Pancreas (tissue), 10 donors: ENCODE results near the gene DIP2C. TPM values are rescaled to one million over a fixed set of nuclear protein-coding genes. Genes with fewer than 3 reads are reported as not detected.

Experiments used
- ATAC-seq, 4 donors: fragments of 200-7000 bp; cut with Tn5 transposase; one replicate each; pipeline versions ENCODE4 v1.8.0 to v1.9.1; 2020; ENCODE audit warnings: mild to moderate bottlenecking in 4 of 4, moderate library complexity in 4 of 4
- DNase-seq, 6 donors: peaks; one replicate each; pipeline ENCODE4 v3.0.0-alpha.2; 2020
- FAIRE-seq: peaks from 2 replicates; lab custom pipeline; 2012; peaks lifted over from hg19 to GRCh38; lab: Jason Lieb, UNC
- H3K27ac ChIP-seq, 4 donors: fragments of 200-600 bp; sonication (generic); 1 replicate in 3 of 4; 2 replicates in 1 of 4; pipeline versions ENCODE4 v1.5.0 to v1.8.0; 2020
- H3K27me3 ChIP-seq, 4 donors: fragments of 200-600 bp; one replicate each; pipeline ENCODE4 v1.8.0; 2021
- H3K36me3 ChIP-seq, 3 donors: fragments of 200-600 bp; sonication (generic) in 1 of 3; one replicate each; pipeline versions ENCODE4 v1.5.0 to v1.8.0; 2020 to 2021
- H3K4me1 ChIP-seq, 3 donors: fragments of 200-600 bp; one replicate each; pipeline ENCODE4 v1.8.0; 2021
- H3K4me3 ChIP-seq, 4 donors: fragments of 200-600 bp; sonication (generic) in 2 of 4; one replicate each; pipeline versions ENCODE4 v1.5.0 to v1.8.0; 2020 to 2021
- H3K9me3 ChIP-seq, 4 donors: fragments of 200-600 bp; one replicate each; pipeline ENCODE4 v1.8.0; 2021
- CTCF ChIP-seq, 4 donors: fragments of 200-600 bp; sonication (generic) in 3 of 4; IDR thresholded peaks; one replicate each; pipeline versions ENCODE4 v1.5.0 to v1.8.0; 2021; ENCODE audit warnings: antibody characterized with exemption in 4 of 4
- WGBS, 2 donors: extraction: QIAGEN DNeasy Blood & Tissue Kit; methylation state at CpG; one replicate each; pipeline ENCODE4 v1.1.7; 2013; 5-methylcytosine and 5-hydroxymethylcytosine counted together
- intact Hi-C, 3 donors: fragments of 100-400 bp; cut with DNase I; formaldehyde crosslinking; loops; one replicate each; pipeline versions ENCODE4 v1.11.1 to v1.14.2; 2022
- polyA plus RNA-seq, 2 donors: library from polyadenylated mRNA; stranded (reverse); fragments of 200-250 nt; gene quantifications; one replicate each; pipeline ENCODE4 v1.2.3, GENCODE V29; 2013
- total RNA-seq, 6 donors: library from RNA; stranded (reverse); fragmentation: NEBNext Ultra II Directional in 4 of 6; extraction: Animal tissue kit (Norgen Biotek cat#: 25700) in 4 of 6; gene quantifications; one replicate each; pipeline versions ENCODE4 v1.2.1 to v1.2.4, GENCODE V29; 2021 to 2023
- donor health status: healthy with polysubstance abuse.
- donor health status: DM: no; HTN: no; CAD: no; lungs with moderate emphysema.
- donor health status: DM: no; HTN: no; CAD: no.
- donor health status: control.
- donor health status: control.
- donor health status: Bipolar disorder and iron deficiency.
- donor health status: DM: yes; HTN: yes; CAD: no.
- donor health status: DM: no; HTN: no; CAD: no.
- donor health status: DM: no; HTN: no; CAD: no.
- donor health status: DM: yes; HTN: yes; CAD: no.

Gene DIP2C
- total and polyA plus RNA-seq, 8 donors = 4.3 to 11.8 (median 7.3) TPM

DNA sequence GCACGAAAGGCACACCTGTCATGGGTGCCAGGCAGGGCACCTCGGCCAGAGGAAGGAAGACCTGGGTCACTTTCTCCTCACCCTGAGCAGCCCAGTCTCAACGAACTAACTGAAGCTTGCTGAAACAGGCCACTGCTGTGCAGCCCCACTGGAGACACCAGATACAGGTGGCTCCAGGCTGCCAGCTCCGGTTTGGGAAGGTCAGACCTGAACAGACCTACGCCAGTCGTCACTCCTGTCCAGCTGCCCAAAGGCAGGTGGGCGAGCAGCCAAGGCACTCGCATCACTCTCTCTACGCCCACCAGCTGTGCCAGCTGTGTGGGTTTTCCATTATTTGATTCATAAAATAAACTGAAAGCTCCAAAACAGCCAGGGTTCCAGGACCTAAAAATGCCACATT is 298.2 kb downstream of the DIP2C start:
- no peak for TF ChIP-seq CTCF (IDR thresholded peaks at IDR 0.05)
- Histone ChIP-seq H3K4me1 (no peaks in the 10 kb centered on the region), H3K27me3 (no peaks in the 10 kb centered on the region), H3K4me3 (no peak overlapping the region), H3K9me3 (no peaks in the 10 kb centered on the region), H3K27ac (no peak overlapping the region), H3K36me3 (peaks cover 0 to 10% (median 9%) of the 10 kb centered on the region in 3 donors)
- intact Hi-C loops = no loop called here
- DNase-seq (no peak), FAIRE-seq (no peak), ATAC-seq (no peak)
- WGBS, 2 donors = 64 to 68% methylated on average over 9 of the region's 9 CpGs

DNA sequence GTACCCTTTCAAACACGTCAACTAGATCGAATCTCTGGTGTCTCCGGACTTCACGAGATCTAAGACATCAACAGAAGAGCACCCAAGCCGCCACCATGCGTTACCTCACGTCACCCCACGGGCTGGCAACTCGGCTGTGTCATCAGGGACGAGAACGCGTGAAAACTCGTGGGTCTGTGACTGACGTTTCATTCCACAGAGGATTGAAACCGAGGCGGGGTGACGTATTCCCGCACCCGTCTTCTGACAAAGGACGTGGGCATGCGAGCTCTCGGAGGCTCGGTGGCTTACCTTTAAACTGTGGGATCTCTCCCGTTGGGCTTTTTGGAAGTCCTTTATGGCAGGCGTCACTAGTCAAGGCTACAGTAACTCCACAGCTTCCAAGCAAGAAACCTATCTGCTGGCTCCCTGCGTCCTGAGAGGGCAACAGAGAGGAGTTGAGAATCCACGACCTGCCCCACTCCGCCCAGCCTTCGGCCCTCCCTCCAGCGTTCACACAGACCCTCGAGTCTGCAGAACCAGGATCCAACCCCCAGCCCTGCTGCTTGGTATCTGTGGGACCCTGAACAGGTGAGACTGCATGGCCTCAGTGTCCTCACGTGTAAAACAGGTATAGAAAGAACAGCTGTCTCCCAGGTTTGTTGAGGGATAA is 298.9 kb downstream of the DIP2C start:
- no peak for TF ChIP-seq CTCF (IDR thresholded peaks at IDR 0.05)
- H3K9me3 ChIP-seq = no peaks in the 10 kb centered on the region
- H3K27ac ChIP-seq = no peak overlapping the region
- ATAC-seq (no peak), DNase-seq (no peak), FAIRE-seq (no peak)
- H3K4me1 ChIP-seq = no peaks in the 10 kb centered on the region
- H3K27me3 ChIP-seq = no peaks in the 10 kb centered on the region
- intact Hi-C loops = no loop called here
- WGBS, 2 donors = 92% methylated on average over 32 of the region's 32 CpGs
- no peak overlapping the region for H3K4me3 ChIP-seq
- peaks cover 0 to 10% (median 9%) of the 10 kb centered on the region in 3 donors for H3K36me3 ChIP-seq

DNA sequence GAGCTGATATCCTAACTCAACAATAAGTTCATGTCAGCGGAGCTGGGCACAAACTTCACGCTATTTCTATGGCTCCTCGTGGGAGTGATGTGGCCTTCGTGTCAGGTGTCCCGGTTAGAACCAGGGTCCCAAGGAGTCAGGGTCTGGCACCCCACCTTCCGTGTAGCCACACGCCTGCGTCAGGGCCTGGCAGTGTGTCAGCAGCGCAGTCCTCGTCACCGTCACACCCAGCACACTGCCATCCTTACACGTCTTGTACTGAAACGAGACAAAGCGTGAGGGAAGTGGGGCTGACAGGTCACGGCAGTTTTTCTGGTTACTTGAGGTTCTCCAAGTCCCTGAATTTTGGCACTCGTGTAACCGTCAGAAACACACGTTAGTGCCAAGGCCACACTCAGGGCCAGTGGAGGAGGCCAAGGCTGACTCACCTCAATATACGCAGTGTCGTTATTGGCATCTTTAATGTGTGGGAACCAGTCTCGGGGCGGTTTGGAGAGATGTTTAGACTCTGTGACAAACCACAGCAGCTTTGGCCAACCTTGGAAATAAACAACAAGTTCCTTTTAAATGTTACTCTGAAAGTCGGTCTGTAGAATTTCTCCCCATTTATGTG is 299.5 kb downstream of the DIP2C start:
- Histone ChIP-seq H3K27ac (no peak overlapping the region), H3K36me3 (peaks cover 0 to 10% (median 9%) of the 10 kb centered on the region in 3 donors), H3K4me1 (no peaks in the 10 kb centered on the region), H3K9me3 (no peaks in the 10 kb centered on the region), H3K27me3 (no peaks in the 10 kb centered on the region), H3K4me3 (no peak overlapping the region)
- no peak for FAIRE-seq
- no peak for ATAC-seq
- no peak for TF ChIP-seq CTCF (IDR thresholded peaks at IDR 0.05)
- WGBS, 2 donors = 89 to 90% methylated on average over 23 of the region's 23 CpGs
- intact Hi-C loops = no loop called here
- DNase-seq = no peak

DNA sequence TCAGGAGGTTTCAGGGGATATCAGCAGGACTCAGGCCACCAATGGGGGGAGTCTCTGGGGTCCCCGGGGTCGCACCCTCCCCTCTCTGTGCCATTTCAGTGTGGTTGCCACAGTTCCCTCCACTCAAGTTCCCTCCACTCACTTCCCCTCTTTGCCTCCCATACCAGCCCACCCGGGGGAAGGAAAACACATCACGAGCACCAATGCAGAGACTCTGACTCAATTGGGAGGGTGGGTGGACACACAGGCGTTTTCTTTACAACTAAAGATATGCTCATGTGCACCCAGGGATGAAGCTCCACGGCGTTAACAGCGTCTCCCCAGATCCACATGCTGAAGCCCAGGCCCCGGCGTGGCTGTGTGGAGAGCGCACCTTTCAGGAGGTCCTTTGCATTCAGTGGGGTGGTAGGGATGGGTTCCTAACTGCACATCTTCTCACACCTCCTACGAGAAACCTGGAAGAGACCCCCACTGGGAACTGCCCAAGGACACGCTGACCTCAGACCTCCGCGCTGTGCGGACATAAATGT is 300.1 kb downstream of the DIP2C start:
- H3K4me3 ChIP-seq = no peak overlapping the region
- H3K27me3 ChIP-seq = no peaks in the 10 kb centered on the region
- no peaks in the 10 kb centered on the region for H3K4me1 ChIP-seq
- intact Hi-C loops = no loop called here
- H3K9me3 ChIP-seq = no peaks in the 10 kb centered on the region
- DNase-seq (no peak), ATAC-seq (no peak), FAIRE-seq (no peak)
- H3K36me3 ChIP-seq = peaks cover 0 to 10% (median 9%) of the 10 kb centered on the region in 3 donors
- TF ChIP-seq CTCF (IDR thresholded peaks at IDR 0.05) = no peak
- no peak overlapping the region for H3K27ac ChIP-seq
- WGBS, 2 donors = 92 to 93% methylated on average over 16 of the region's 16 CpGs

DNA sequence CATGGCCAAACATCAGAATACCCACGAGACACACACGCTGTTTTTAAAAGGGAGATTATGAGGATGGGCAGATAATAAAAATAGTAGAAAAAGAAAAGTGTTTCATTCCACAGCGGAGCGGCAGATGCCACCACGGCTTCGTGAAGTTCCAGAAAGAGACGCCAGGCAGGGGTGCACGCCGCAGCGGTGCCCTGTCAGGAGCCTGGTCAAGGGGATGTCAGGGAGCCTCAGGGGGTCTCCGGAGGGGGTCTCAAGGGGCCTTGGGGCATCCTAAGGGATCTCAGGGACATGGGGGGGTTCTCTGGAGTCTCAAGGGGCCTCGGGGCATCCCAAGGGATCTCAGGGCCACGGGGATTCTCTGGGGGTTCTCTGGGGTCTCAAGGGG is 300.8 kb downstream of the DIP2C start:
- H3K4me3 ChIP-seq = no peak overlapping the region
- H3K27me3 ChIP-seq = no peaks in the 10 kb centered on the region
- peaks cover 0 to 14% (median 9%) of the 10 kb centered on the region in 3 donors for H3K36me3 ChIP-seq
- 90 to 91% methylated on average over 13 of the region's 13 CpGs for WGBS, 2 donors
- FAIRE-seq = no peak
- no peaks in the 10 kb centered on the region for H3K9me3 ChIP-seq
- intact Hi-C loops = no loop called here
- H3K4me1 ChIP-seq = no peaks in the 10 kb centered on the region
- ATAC-seq = no peak
- no peak for DNase-seq
- no peak for TF ChIP-seq CTCF (IDR thresholded peaks at IDR 0.05)
- peak overlapping the region in 1 of 4 donors; percentile 18 for H3K27ac ChIP-seq
